Activated CD8-positive, alpha-beta T cell treated with anti-CD3 and anti-CD28 coated beads for 36 hours (primary cell): Measurements from ENCODE around the gene ARSA. TPM values are rescaled to one million over a fixed set of nuclear protein-coding genes. Genes with fewer than 3 reads are reported as not detected.

Experiments used
- ATAC-seq: fragments of 200-7000 bp; cut with Tn5 transposase; one replicate; pipeline ENCODE4 v1.10.0; 2021; ENCODE audit warnings: mild to moderate bottlenecking, moderate library complexity
- CTCF ChIA-PET: fragments of 350-600 bp; sonication (Branson Sonifier 250); formaldehyde crosslinking; loops from one replicate; lab custom pipeline; 2021; ENCODE audit warnings: antibody characterized with exemption; lab: Charles Lee
- POLR2A ChIA-PET: fragments of 350-600 bp; sonication (Branson Sonifier 250); formaldehyde crosslinking; loops from one replicate; lab custom pipeline; 2021; ENCODE audit warnings: antibody characterized with exemption; lab: Charles Lee
- DNase-seq: peaks from one replicate; pipeline ENCODE4 v3.0.0-alpha.2; 2020
- H3K27ac Mint-ChIP-seq: one replicate; pipeline ENCODE4 v1.8.0; 2021; ENCODE audit warnings: mild to moderate bottlenecking, mixed read lengths
- H3K27me3 Mint-ChIP-seq: one replicate; pipeline ENCODE4 v1.8.0; 2021; ENCODE audit warnings: mixed read lengths
- H3K36me3 Mint-ChIP-seq: one replicate; pipeline ENCODE4 v1.8.0; 2021; ENCODE audit warnings: low read depth, mixed read lengths
- H3K4me1 Mint-ChIP-seq: one replicate; pipeline ENCODE4 v1.8.0; 2021; ENCODE audit warnings: low read depth, mixed read lengths
- H3K4me3 Mint-ChIP-seq: one replicate; pipeline ENCODE4 v1.8.0; 2021; ENCODE audit warnings: mild to moderate bottlenecking, moderate library complexity, mixed read lengths
- H3K9me3 Mint-ChIP-seq: one replicate; pipeline ENCODE4 v1.8.0; 2021; ENCODE audit warnings: mixed read lengths
- CTCF ChIP-seq: fragments of 200-600 bp; IDR thresholded peaks from one replicate; pipeline ENCODE4 v1.8.0; 2022; ENCODE audit warnings: antibody characterized with exemption, mild to moderate bottlenecking
- intact Hi-C: fragments of 100-400 bp; cut with micrococcal nuclease; formaldehyde crosslinking; loops from one replicate; pipeline ENCODE4 v1.10.0; 2022
- total RNA-seq, 2 experiments: library from RNA; stranded (reverse); gene quantifications; one replicate each; pipeline ENCODE4 v1.2.3, GENCODE V29; 2021

ARSA gene
- total RNA-seq, 2 experiments from 2014 or later, result 11.6 to 11.8 TPM

GRCh38 chr22:50601669-50602337 lies 26.1 kb downstream of the ARSA start:
- no peak for ATAC-seq
- Mint-ChIP-seq H3K27me3 (peaks cover 35% of the 10 kb centered on the region), H3K27ac (no peak overlapping the region), H3K4me3 (peak overlapping the region; percentile 47), H3K36me3 (peaks cover under 1% of the 10 kb centered on the region), H3K9me3 (no peaks in the 10 kb centered on the region), H3K4me1 (peaks cover 6% of the 10 kb centered on the region)
- ChIA-PET CTCF (interaction anchor here (1.0 to 1.6 kb wide), 2 partner anchors 19 to 76 kb away, joined by 3 to 5 read pairs; partner anchors contain the start of gene SCO2), POLR2A (interaction anchor here (0.6 to 1.4 kb wide), 2 partner anchors 38 to 59 kb away, joined by 3 to 5 read pairs; partner anchors contain the start of gene SYCE3)
- TF ChIP-seq CTCF, result no peak
- no peak for DNase-seq
- intact Hi-C loops, result no loop called here

GRCh38 chr22:50600967-50601668 lies 26.8 kb downstream of the ARSA start:
- peaks cover 6% of the 10 kb centered on the region for H3K4me1 Mint-ChIP-seq
- ATAC-seq (no peak), DNase-seq (no peak)
- H3K27ac Mint-ChIP-seq, result no peak overlapping the region
- H3K4me3 Mint-ChIP-seq, result peak overlapping the region; percentile 47
- H3K27me3 Mint-ChIP-seq, result peaks cover 33% of the 10 kb centered on the region
- H3K36me3 Mint-ChIP-seq, result peaks cover 5% of the 10 kb centered on the region
- ChIA-PET POLR2A (interaction anchor here (1.4 kb wide), 1 partner anchor 37 kb away, joined by 5 read pairs; the partner anchor contains the start of gene SYCE3), CTCF (interaction anchor here (1.0 to 1.6 kb wide), 2 partner anchors 20 to 75 kb away, joined by 3 to 5 read pairs; partner anchors contain the start of gene SCO2)
- intact Hi-C loops, result no loop called here
- TF ChIP-seq CTCF, result no peak
- no peaks in the 10 kb centered on the region for H3K9me3 Mint-ChIP-seq

- no peak for TF ChIP-seq CTCF
- ChIA-PET POLR2A (no interaction called here), CTCF (no interaction called here)
- Mint-ChIP-seq H3K9me3 (no peaks in the 10 kb centered on the region), H3K27ac (no peak within 1 kb of the TSS), H3K4me3 (peak within 1 kb of the TSS; percentile 47), H3K4me1 (peaks cover 6% of the 10 kb centered on the region), H3K36me3 (peaks cover 5% of the 10 kb centered on the region), H3K27me3 (peaks cover 29% of the 10 kb centered on the region)
- intact Hi-C loops, result no loop called here
- DNase-seq (no peak), ATAC-seq (peak; percentile 15)
Observed at GRCh38 chr22:50600538-50600937, 27.4 kb downstream of the ARSA start, which contains the start of gene MAPK8IP2. Gene MAPK8IP2 (plus strand): TSS chr22:50600793. CDS start chr22:50600819, 26 bp downstream.

GRCh38 chr22:50599816-50600455 lies 28.0 kb downstream of the ARSA start:
- Mint-ChIP-seq H3K36me3 (peaks cover 5% of the 10 kb centered on the region), H3K4me3 (peak overlapping the region; percentile 45), H3K9me3 (no peaks in the 10 kb centered on the region), H3K4me1 (peaks cover 6% of the 10 kb centered on the region), H3K27me3 (peaks cover 29% of the 10 kb centered on the region), H3K27ac (no peak overlapping the region)
- TF ChIP-seq CTCF, result no peak
- intact Hi-C loops, result no loop called here
- DNase-seq (peak; percentile 71), ATAC-seq (peak; percentile 96)
- ChIA-PET CTCF (interaction anchor here (0.7 kb wide), 1 partner anchor 12 kb away, joined by 3 read pairs; no protein-coding TSS in a partner anchor), POLR2A (no interaction called here)
